ENCODE measurements around the gene IFT81.
"Not testable (repeated sequence)": the region's sequence is repeated elsewhere in the genome, so short reads cannot be mapped to it uniquely, and the experiment has no call there.

Gene IFT81

DNA sequence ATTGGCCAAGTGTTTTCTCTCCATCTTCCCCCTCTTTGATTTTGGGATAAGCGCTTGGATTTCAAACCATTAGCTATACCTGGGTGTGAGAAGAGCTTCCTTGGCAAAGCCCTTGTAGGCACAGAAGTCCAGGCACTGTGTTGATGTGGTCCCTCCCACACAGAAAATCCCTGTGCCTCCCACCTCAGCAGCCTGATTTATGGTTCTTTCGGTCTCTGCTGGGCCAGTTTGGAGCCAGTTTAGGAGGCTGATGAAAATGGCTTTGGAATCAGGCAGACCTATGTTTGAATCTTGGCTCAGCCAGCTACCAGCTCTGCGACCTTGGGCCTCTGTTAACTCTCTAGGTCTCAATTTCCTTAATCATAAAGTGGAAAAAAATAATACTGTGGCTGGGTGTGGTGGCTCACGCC, 9.6 kb upstream of the IFT81 start:
- DNase-seq = no peak
- Histone ChIP-seq H3K4me1 (ENCODE audit: control insufficient read depth, insufficient read depth, low read depth, low read length) (peaks cover 2% of the 10 kb centered on the region), H3K79me1 (replicated peaks; ENCODE audit: low read length, poor library complexity, severe bottlenecking) (no peaks in the 10 kb centered on the region), H2BK5ac (ENCODE audit: low read depth, low read length, poor library complexity, severe bottlenecking) (no peak overlapping the region), H3K27me3 (ENCODE audit: control insufficient read depth in 1 of 2, insufficient read depth in 1 of 2, low read length in 2 of 2) (no peaks in the 10 kb centered on the region), H3K4ac (ENCODE audit: low read depth in 1 of 2, low read length in 2 of 2) (no peak overlapping the region), H2AFZ (ENCODE audit: low read depth, low read length) (no peak overlapping the region), H3K27ac (ENCODE audit: low read length, poor library complexity, severe bottlenecking) (no peak overlapping the region), H2AK5ac (ENCODE audit: low read length, severe bottlenecking) (no peak overlapping the region), H3K9ac (ENCODE audit: low read length) (no peak overlapping the region), H3K9me3 (ENCODE audit: control insufficient read depth, low read length) (no peaks in the 10 kb centered on the region), H4K8ac (ENCODE audit: low read length) (no peak overlapping the region), H3K14ac (ENCODE audit: low read length in 2 of 2) (no peak overlapping the region), H3K4me3 (ENCODE audit: insufficient read depth in 1 of 2, low read depth in 1 of 2, low read length in 2 of 2) (no peak overlapping the region), H2BK15ac (ENCODE audit: low read depth, poor library complexity, severe bottlenecking) (no peak overlapping the region), H4K91ac (ENCODE audit: low read length) (no peak overlapping the region), H3K18ac (ENCODE audit: low read depth in 1 of 2, low read length in 2 of 2) (no peak overlapping the region), H3K23ac (ENCODE audit: low read length in 2 of 2) (no peak overlapping the region), H3K4me2 (ENCODE audit: low read length, poor library complexity, severe bottlenecking) (no peak overlapping the region), H2BK12ac (ENCODE audit: low read length in 2 of 2) (no peak overlapping the region), H2BK120ac (ENCODE audit: low read depth, low read length) (no peak overlapping the region), H3K36me3 (ENCODE audit: control insufficient read depth in 1 of 2, insufficient read depth in 2 of 2, low read depth in 1 of 2, low read length in 2 of 2) (no peaks in the 10 kb centered on the region)
- 91% methylated on average over 3 of the region's 4 CpGs for WGBS

GRCh38 chr12:110115675-110116074, 8.5 kb upstream of the IFT81 start:
- Histone ChIP-seq H4K8ac (ENCODE audit: low read length) (no peak overlapping the region), H2BK5ac (ENCODE audit: low read depth, low read length, poor library complexity, severe bottlenecking) (no peak overlapping the region), H3K36me3 (ENCODE audit: control insufficient read depth in 1 of 2, insufficient read depth in 2 of 2, low read depth in 1 of 2, low read length in 2 of 2) (no peaks in the 10 kb centered on the region), H2AFZ (ENCODE audit: low read depth, low read length) (no peak overlapping the region), H3K4ac (ENCODE audit: low read depth in 1 of 2, low read length in 2 of 2) (no peak overlapping the region), H3K79me1 (replicated peaks; ENCODE audit: low read length, poor library complexity, severe bottlenecking) (no peaks in the 10 kb centered on the region), H3K4me3 (ENCODE audit: insufficient read depth in 1 of 2, low read depth in 1 of 2, low read length in 2 of 2) (no peak overlapping the region), H3K9ac (ENCODE audit: low read length) (no peak overlapping the region), H2AK5ac (ENCODE audit: low read length, severe bottlenecking) (no peak overlapping the region), H3K9me3 (ENCODE audit: control insufficient read depth, low read length) (no peaks in the 10 kb centered on the region), H3K14ac (ENCODE audit: low read length in 2 of 2) (no peak overlapping the region), H2BK15ac (ENCODE audit: low read depth, poor library complexity, severe bottlenecking) (no peak overlapping the region), H2BK120ac (ENCODE audit: low read depth, low read length) (no peak overlapping the region), H3K27ac (ENCODE audit: low read length, poor library complexity, severe bottlenecking) (no peak overlapping the region), H3K27me3 (ENCODE audit: control insufficient read depth in 1 of 2, insufficient read depth in 1 of 2, low read length in 2 of 2) (no peaks in the 10 kb centered on the region), H3K4me2 (ENCODE audit: low read length, poor library complexity, severe bottlenecking) (no peak overlapping the region), H3K4me1 (ENCODE audit: control insufficient read depth, insufficient read depth, low read depth, low read length) (no peaks in the 10 kb centered on the region), H4K91ac (ENCODE audit: low read length) (no peak overlapping the region), H3K18ac (ENCODE audit: low read depth in 1 of 2, low read length in 2 of 2) (no peak overlapping the region), H2BK12ac (ENCODE audit: low read length in 2 of 2) (no peak overlapping the region), H3K23ac (ENCODE audit: low read length in 2 of 2) (no peak overlapping the region)
- no peak for DNase-seq
- WGBS = 100% methylated on average over 2 of the region's 4 CpGs

DNA sequence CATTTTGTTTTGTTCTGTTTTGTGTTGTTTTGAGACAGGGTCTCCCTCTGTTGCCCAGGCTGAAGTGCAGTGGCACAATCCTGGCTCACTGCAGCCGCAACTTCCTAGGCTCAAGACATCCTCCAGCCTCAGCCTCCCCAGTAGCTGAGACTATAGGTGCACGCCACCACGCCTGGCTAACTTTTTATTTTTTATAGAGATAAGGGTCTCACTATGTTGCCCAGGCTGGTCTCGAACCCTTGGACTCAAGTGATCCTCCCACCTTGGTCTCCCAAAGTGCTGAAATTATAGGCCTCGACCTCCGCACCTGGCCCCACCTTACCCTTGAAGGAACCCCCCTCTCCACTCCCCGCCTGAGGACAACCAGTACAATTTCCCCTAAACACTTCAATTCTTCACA, 7.5 kb upstream of the IFT81 start:
- H2AFZ ChIP-seq (ENCODE audit: low read depth, low read length) = no peak overlapping the region
- H3K36me3 ChIP-seq (ENCODE audit: control insufficient read depth in 1 of 2, insufficient read depth in 2 of 2, low read depth in 1 of 2, low read length in 2 of 2) = no peaks in the 10 kb centered on the region
- H2BK120ac ChIP-seq (ENCODE audit: low read depth, low read length) = no peak overlapping the region
- no peak for DNase-seq
- H3K9ac ChIP-seq (ENCODE audit: low read length) = no peak overlapping the region
- H3K9me3 ChIP-seq (ENCODE audit: control insufficient read depth, low read length) = no peaks in the 10 kb centered on the region
- no peak overlapping the region for H3K18ac ChIP-seq (ENCODE audit: low read depth in 1 of 2, low read length in 2 of 2)
- H4K91ac ChIP-seq (ENCODE audit: low read length) = no peak overlapping the region
- H3K14ac ChIP-seq (ENCODE audit: low read length in 2 of 2) = no peak overlapping the region
- no peak overlapping the region for H4K8ac ChIP-seq (ENCODE audit: low read length)
- no peak overlapping the region for H3K4ac ChIP-seq (ENCODE audit: low read depth in 1 of 2, low read length in 2 of 2)
- H2AK5ac ChIP-seq (ENCODE audit: low read length, severe bottlenecking) = no peak overlapping the region
- no peak overlapping the region for H3K4me2 ChIP-seq (ENCODE audit: low read length, poor library complexity, severe bottlenecking)
- no peak overlapping the region for H3K23ac ChIP-seq (ENCODE audit: low read length in 2 of 2)
- H3K27ac ChIP-seq (ENCODE audit: low read length, poor library complexity, severe bottlenecking) = no peak overlapping the region
- WGBS = 94% methylated on average over 5 of the region's 7 CpGs
- no peak overlapping the region for H2BK15ac ChIP-seq (ENCODE audit: low read depth, poor library complexity, severe bottlenecking)
- H2BK5ac ChIP-seq (ENCODE audit: low read depth, low read length, poor library complexity, severe bottlenecking) = no peak overlapping the region
- no peak overlapping the region for H2BK12ac ChIP-seq (ENCODE audit: low read length in 2 of 2)
- no peak overlapping the region for H3K4me3 ChIP-seq (ENCODE audit: insufficient read depth in 1 of 2, low read depth in 1 of 2, low read length in 2 of 2)
- no peaks in the 10 kb centered on the region for H3K79me1 ChIP-seq (replicated peaks; ENCODE audit: low read length, poor library complexity, severe bottlenecking)
- H3K27me3 ChIP-seq (ENCODE audit: control insufficient read depth in 1 of 2, insufficient read depth in 1 of 2, low read length in 2 of 2) = no peaks in the 10 kb centered on the region
- H3K4me1 ChIP-seq (ENCODE audit: control insufficient read depth, insufficient read depth, low read depth, low read length) = no peaks in the 10 kb centered on the region

DNA sequence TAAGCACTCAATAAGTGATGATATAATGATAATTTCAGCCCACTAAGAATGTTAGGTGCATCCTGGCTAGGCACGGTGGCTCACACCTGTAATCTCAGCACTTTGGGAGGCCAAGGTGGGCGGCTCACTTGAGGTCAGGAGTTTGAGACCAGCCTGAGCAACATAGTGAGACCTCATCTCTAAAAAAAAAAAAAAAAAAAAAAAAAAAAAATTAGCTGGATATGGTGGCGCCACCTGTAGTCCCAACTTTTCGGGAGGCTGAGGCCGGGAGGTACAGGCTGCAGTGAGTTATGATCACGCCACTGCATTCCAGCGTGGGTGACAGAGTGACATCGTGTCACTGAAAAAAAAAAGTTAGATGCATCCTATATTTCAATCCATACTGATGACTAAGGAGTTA, 6.9 kb upstream of the IFT81 start:
- not testable (repeated sequence) for DNase-seq; H4K8ac ChIP-seq (ENCODE audit: low read length); H3K9ac ChIP-seq (ENCODE audit: low read length); H3K79me1 ChIP-seq (replicated peaks; ENCODE audit: low read length, poor library complexity, severe bottlenecking); H3K36me3 ChIP-seq (ENCODE audit: control insufficient read depth in 1 of 2, insufficient read depth in 2 of 2, low read depth in 1 of 2, low read length in 2 of 2); H2BK120ac ChIP-seq (ENCODE audit: low read depth, low read length); H3K4me1 ChIP-seq (ENCODE audit: control insufficient read depth, insufficient read depth, low read depth, low read length); H3K4me3 ChIP-seq (ENCODE audit: insufficient read depth in 1 of 2, low read depth in 1 of 2, low read length in 2 of 2); H2AK5ac ChIP-seq (ENCODE audit: low read length, severe bottlenecking); H3K27me3 ChIP-seq (ENCODE audit: control insufficient read depth in 1 of 2, insufficient read depth in 1 of 2, low read length in 2 of 2); H3K9me3 ChIP-seq (ENCODE audit: control insufficient read depth, low read length); H2BK12ac ChIP-seq (ENCODE audit: low read length in 2 of 2); H3K4me2 ChIP-seq (ENCODE audit: low read length, poor library complexity, severe bottlenecking); H2BK5ac ChIP-seq (ENCODE audit: low read depth, low read length, poor library complexity, severe bottlenecking); H3K4ac ChIP-seq (ENCODE audit: low read depth in 1 of 2, low read length in 2 of 2); H3K23ac ChIP-seq (ENCODE audit: low read length in 2 of 2); H3K14ac ChIP-seq (ENCODE audit: low read length in 2 of 2); H3K27ac ChIP-seq (ENCODE audit: low read length, poor library complexity, severe bottlenecking); H2AFZ ChIP-seq (ENCODE audit: low read depth, low read length); H3K18ac ChIP-seq (ENCODE audit: low read depth in 1 of 2, low read length in 2 of 2); H2BK15ac ChIP-seq (ENCODE audit: low read depth, poor library complexity, severe bottlenecking); H4K91ac ChIP-seq (ENCODE audit: low read length)
- WGBS = 69% methylated on average over 8 of the region's 8 CpGs

Measured in mesenchymal stem cell (in vitro differentiated cells and primary cell).